ENCODE data around the gene RASGRF2.

- TF ChIP-seq RB1 (IDR thresholded peaks at IDR 0.05; ENCODE audit: low read depth) (no peak), ZBTB7A (IDR thresholded peaks at IDR 0.05; ENCODE audit: borderline replicate concordance, control insufficient read depth, low read depth, low read length) (no peak), ZNF584 (CRISPR knock-in tag; IDR thresholded peaks at IDR 0.05; ENCODE audit: low read depth) (no peak), CTCF (IDR thresholded peaks at IDR 0.05 in 2 of 3, conservative IDR thresholded peaks at IDR 0.05 in 1 of 3; ENCODE audit: insufficient read depth in 2 of 3, low read depth in 1 of 3, low read length in 3 of 3) (no peak), PHB2 (IDR thresholded peaks at IDR 0.05; ENCODE audit: low read depth) (no peak), CHD2 (IDR thresholded peaks at IDR 0.05; ENCODE audit: low read depth, low read length) (no peak)
- TF ChIP-seq, protein P1, sequence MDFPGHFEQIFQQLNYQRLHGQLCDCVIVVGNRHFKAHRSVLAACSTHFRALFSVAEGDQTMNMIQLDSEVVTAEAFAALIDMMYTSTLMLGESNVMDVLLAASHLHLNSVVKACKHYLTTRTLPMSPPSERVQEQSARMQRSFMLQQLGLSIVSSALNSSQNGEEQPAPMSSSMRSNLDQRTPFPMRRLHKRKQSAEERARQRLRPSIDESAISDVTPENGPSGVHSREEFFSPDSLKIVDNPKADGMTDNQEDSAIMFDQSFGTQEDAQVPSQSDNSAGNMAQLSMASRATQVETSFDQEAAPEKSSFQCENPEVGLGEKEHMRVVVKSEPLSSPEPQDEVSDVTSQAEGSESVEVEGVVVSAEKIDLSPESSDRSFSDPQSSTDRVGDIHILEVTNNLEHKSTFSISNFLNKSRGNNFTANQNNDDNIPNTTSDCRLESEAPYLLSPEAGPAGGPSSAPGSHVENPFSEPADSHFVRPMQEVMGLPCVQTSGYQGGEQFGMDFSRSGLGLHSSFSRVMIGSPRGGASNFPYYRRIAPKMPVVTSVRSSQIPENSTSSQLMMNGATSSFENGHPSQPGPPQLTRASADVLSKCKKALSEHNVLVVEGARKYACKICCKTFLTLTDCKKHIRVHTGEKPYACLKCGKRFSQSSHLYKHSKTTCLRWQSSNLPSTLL (IDR thresholded peaks at IDR 0.05): no peak
Measured at GRCh38 chr5:81163651-81164050, 203.5 kb downstream of the RASGRF2 start.

All from K562 (cell line).